ENCODE results near the gene DGKH.

GRCh38 chr13:42276683-42277082, 228.2 kb downstream of the DGKH start:
- TF ChIP-seq CTCF (conservative IDR thresholded peaks at IDR 0.05 in 1 of 2, IDR thresholded peaks at IDR 0.05 in 1 of 2; ENCODE audit: low read depth in 1 of 2, low read length in 2 of 2) (no peak), EZH2 (IDR thresholded peaks at IDR 0.05; ENCODE audit: low read length, missing control alignments) (no peak)

Data from fibroblast of lung (primary cell).